Measurements from ENCODE around the gene OSBPL9.

- TF ChIP-seq ZNF2 (tag by site-specific recombination; IDR thresholded peaks at IDR 0.05) = no peak
- no peak for TF ChIP-seq ZNF394 (tag by site-specific recombination; IDR thresholded peaks at IDR 0.05; ENCODE audit: borderline replicate concordance)
- TF ChIP-seq PATZ1 (tag by site-specific recombination; IDR thresholded peaks at IDR 0.05) = no peak
- no peak for TF ChIP-seq SALL2 (tag by site-specific recombination; IDR thresholded peaks at IDR 0.05; ENCODE audit: borderline replicate concordance)
- no peak for TF ChIP-seq CTCF (tag by site-specific recombination; IDR thresholded peaks at IDR 0.05)
- no peak for TF ChIP-seq REST (tag by site-specific recombination; IDR thresholded peaks at IDR 0.05)
- no peak for TF ChIP-seq MZF1 (tag by site-specific recombination; IDR thresholded peaks at IDR 0.05; ENCODE audit: borderline replicate concordance)
- no peak for TF ChIP-seq ZNF423 (tag by site-specific recombination; IDR thresholded peaks at IDR 0.05)
- no peak for TF ChIP-seq ATF2 (tag by site-specific recombination; IDR thresholded peaks at IDR 0.05; ENCODE audit: low read depth)
- no peak for TF ChIP-seq SCRT1 (tag by site-specific recombination; IDR thresholded peaks at IDR 0.05; ENCODE audit: borderline replicate concordance)
- no peak for TF ChIP-seq ZNF555 (tag by site-specific recombination; conservative IDR thresholded peaks at IDR 0.05)
These were observed 36.2 kb downstream of the OSBPL9 start for GRCh38 chr1:51653127-51653526.

All from HEK293 (cell line).